Measurements from ENCODE around the gene GNA14. TPM values are rescaled to one million over a fixed set of nuclear protein-coding genes. Genes with fewer than 3 reads are reported as not detected.

GNA14 gene
- total RNA-seq, 2 experiments from 2014 or later, result not detected

DNA sequence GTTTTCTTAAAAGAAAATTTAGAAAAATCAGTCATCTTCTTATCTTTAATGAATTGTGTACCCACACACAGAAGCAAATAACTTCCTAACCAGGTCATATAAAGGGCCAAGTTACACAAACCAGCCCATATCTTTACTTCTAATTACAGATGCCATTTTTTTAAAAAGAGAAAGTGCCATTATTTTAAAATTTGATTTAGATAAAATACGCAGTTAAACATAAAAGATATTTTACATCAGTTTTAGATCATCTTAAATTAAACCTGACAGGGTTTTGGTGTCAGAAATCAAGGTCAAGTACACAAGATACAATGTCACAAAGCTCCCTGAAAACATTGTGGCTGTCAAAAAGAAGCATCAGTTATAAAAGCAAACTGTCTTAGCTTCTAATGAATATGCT is 129.4 kb downstream of the GNA14 start:
- Mint-ChIP-seq H3K4me1 (ENCODE audit: low read depth) (no peaks in the 10 kb centered on the region), H3K36me3 (ENCODE audit: low read depth) (no peaks in the 10 kb centered on the region), H3K9me3 (no peaks in the 10 kb centered on the region), H3K4me3 (no peak overlapping the region), H3K27me3 (peaks cover 4% of the 10 kb centered on the region), H3K27ac (no peak overlapping the region)
- ChIA-PET POLR2A (no interaction called here), CTCF (no interaction called here)
- H3K9me3 ChIP-seq (ENCODE audit: control insufficient read depth in 1 of 2, insufficient read depth in 1 of 2, low read length in 2 of 2), result no peaks in the 10 kb centered on the region
- ATAC-seq (ENCODE audit: poor library complexity) (no peak), DNase-seq (no peak)
- H3K36me3 ChIP-seq (ENCODE audit: insufficient read depth, low read length), result no peaks in the 10 kb centered on the region
- intact Hi-C loops (cut with DNase I, micrococcal nuclease), result no loop called here
- no peak overlapping the region for H3K4me3 ChIP-seq (ENCODE audit: low read length)
- H3K4me1 ChIP-seq (ENCODE audit: insufficient read depth, low read length), result no peaks in the 10 kb centered on the region
- no peak overlapping the region for H3K27ac ChIP-seq (ENCODE audit: low read depth in 1 of 2, low read length in 2 of 2)
- TF ChIP-seq, protein P1, sequence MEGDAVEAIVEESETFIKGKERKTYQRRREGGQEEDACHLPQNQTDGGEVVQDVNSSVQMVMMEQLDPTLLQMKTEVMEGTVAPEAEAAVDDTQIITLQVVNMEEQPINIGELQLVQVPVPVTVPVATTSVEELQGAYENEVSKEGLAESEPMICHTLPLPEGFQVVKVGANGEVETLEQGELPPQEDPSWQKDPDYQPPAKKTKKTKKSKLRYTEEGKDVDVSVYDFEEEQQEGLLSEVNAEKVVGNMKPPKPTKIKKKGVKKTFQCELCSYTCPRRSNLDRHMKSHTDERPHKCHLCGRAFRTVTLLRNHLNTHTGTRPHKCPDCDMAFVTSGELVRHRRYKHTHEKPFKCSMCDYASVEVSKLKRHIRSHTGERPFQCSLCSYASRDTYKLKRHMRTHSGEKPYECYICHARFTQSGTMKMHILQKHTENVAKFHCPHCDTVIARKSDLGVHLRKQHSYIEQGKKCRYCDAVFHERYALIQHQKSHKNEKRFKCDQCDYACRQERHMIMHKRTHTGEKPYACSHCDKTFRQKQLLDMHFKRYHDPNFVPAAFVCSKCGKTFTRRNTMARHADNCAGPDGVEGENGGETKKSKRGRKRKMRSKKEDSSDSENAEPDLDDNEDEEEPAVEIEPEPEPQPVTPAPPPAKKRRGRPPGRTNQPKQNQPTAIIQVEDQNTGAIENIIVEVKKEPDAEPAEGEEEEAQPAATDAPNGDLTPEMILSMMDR (IDR thresholded peaks at IDR 0.05), result no peak
- H3K27me3 ChIP-seq (ENCODE audit: control insufficient read depth in 1 of 2, insufficient read depth in 2 of 2, low read length in 2 of 2), result no peaks in the 10 kb centered on the region

DNA sequence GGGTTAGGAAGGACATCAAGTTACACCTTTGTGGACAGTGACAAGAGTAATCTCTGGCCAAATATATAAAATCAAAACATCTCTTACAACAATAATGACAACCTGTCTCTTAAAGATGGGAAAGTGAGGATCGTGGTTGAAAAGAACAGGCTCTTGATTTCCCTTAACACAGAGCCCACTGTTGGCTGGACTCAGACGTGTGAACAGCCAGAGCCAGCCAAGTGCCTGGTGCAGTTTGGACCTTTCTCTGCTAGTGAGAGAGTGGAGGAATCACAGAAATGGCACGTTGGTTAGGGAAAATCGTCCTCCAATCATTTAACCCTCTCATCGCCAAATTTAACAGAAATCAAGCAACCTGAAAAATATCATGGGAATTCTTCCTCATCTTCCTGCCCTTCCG is 131.3 kb downstream of the GNA14 start:
- Mint-ChIP-seq H3K27me3 (peaks cover 4% of the 10 kb centered on the region), H3K4me1 (ENCODE audit: low read depth) (no peaks in the 10 kb centered on the region), H3K36me3 (ENCODE audit: low read depth) (no peaks in the 10 kb centered on the region), H3K27ac (no peak overlapping the region), H3K9me3 (no peaks in the 10 kb centered on the region), H3K4me3 (no peak overlapping the region)
- H3K27ac ChIP-seq (ENCODE audit: low read depth in 1 of 2, low read length in 2 of 2), result no peak overlapping the region
- no peaks in the 10 kb centered on the region for H3K36me3 ChIP-seq (ENCODE audit: insufficient read depth, low read length)
- H3K27me3 ChIP-seq (ENCODE audit: control insufficient read depth in 1 of 2, insufficient read depth in 2 of 2, low read length in 2 of 2), result no peaks in the 10 kb centered on the region
- CTCF ChIA-PET, result no interaction called here
- POLR2A ChIA-PET, result no interaction called here
- no peaks in the 10 kb centered on the region for H3K9me3 ChIP-seq (ENCODE audit: control insufficient read depth in 1 of 2, insufficient read depth in 1 of 2, low read length in 2 of 2)
- ATAC-seq (ENCODE audit: poor library complexity), result no peak
- DNase-seq, result no peak
- no peaks in the 10 kb centered on the region for H3K4me1 ChIP-seq (ENCODE audit: insufficient read depth, low read length)
- TF ChIP-seq, protein P1 (IDR thresholded peaks at IDR 0.05), result no peak
- intact Hi-C loops (cut with DNase I, micrococcal nuclease), result no loop called here
- no peak overlapping the region for H3K4me3 ChIP-seq (ENCODE audit: low read length)

DNA sequence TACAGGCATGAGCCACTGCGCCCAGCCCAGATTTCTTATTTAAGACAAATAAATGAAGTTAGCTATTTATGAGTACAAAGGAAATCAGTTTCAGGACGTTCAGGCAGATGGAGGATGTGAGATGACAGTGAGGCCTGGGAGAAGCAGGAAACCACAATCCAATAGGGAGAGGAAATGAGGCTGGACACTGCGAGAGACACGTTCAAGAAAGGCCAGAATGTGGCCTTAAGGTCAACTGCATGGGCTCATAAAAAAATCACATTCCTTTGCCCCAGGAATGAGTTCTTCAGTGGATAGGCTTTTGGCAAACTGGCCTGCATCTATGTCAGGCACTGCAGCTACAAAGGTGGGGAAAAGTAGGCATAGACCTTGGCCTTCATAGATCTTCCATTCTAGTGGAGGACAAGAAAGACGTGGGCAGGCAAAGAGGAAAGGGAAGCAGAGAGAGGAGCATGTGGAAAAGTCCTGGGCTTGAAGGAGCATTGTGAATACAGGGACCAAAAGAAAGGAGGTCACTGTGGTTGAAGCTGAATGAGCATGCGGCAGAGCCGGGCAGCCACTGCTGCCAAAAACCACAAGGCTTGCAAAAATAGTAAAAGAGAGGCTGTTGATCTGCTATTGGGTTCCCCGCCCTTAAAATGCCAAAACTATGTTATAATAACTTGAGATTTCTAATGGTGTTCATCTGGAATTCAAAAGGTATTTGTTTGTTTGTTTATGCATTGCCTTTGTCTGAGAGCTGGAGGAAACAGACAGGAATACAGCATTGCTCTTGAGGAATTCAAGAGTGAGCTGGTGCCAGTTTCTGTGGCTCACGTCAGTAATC is 133.0 kb downstream of the GNA14 start:
- ATAC-seq (ENCODE audit: poor library complexity), result no peak
- no peaks in the 10 kb centered on the region for H3K4me1 Mint-ChIP-seq (ENCODE audit: low read depth)
- ChIA-PET CTCF (no interaction called here), POLR2A (no interaction called here)
- intact Hi-C loops (cut with DNase I, micrococcal nuclease), result no loop called here
- H3K27me3 Mint-ChIP-seq, result no peaks in the 10 kb centered on the region
- Histone ChIP-seq H3K27ac (ENCODE audit: low read depth in 1 of 2, low read length in 2 of 2) (no peak overlapping the region), H3K4me3 (ENCODE audit: low read length) (no peak overlapping the region), H3K4me1 (ENCODE audit: insufficient read depth, low read length) (no peaks in the 10 kb centered on the region), H3K36me3 (ENCODE audit: insufficient read depth, low read length) (no peaks in the 10 kb centered on the region), H3K9me3 (ENCODE audit: control insufficient read depth in 1 of 2, insufficient read depth in 1 of 2, low read length in 2 of 2) (no peaks in the 10 kb centered on the region), H3K27me3 (ENCODE audit: control insufficient read depth in 1 of 2, insufficient read depth in 2 of 2, low read length in 2 of 2) (no peaks in the 10 kb centered on the region)
- H3K4me3 Mint-ChIP-seq, result no peak overlapping the region
- no peaks in the 10 kb centered on the region for H3K36me3 Mint-ChIP-seq (ENCODE audit: low read depth)
- H3K27ac Mint-ChIP-seq, result no peak overlapping the region
- H3K9me3 Mint-ChIP-seq, result no peaks in the 10 kb centered on the region
- no peak for DNase-seq
- TF ChIP-seq, protein P1 (IDR thresholded peaks at IDR 0.05), result no peak

All from CD4-positive, alpha-beta T cell (primary cell).